Activated B cell treated with CpG ODN at 0.5 μM for 24 hours (primary cell): ENCODE measurements around the gene LZTS2. TPM values are rescaled to one million over a fixed set of nuclear protein-coding genes. Genes with fewer than 3 reads are reported as not detected.

Experiments used
- ATAC-seq: fragments of 200-7000 bp; cut with Tn5 transposase; one replicate; pipeline ENCODE4 v1.10.0; 2021; ENCODE audit warnings: low read depth, mild to moderate bottlenecking, moderate library complexity
- CTCF ChIA-PET: fragments of 350-600 bp; sonication (Branson Sonifier 250); formaldehyde crosslinking; loops from one replicate; lab custom pipeline; 2021; ENCODE audit warnings: antibody characterized with exemption; lab: Charles Lee
- POLR2A ChIA-PET: fragments of 350-600 bp; sonication (Branson Sonifier 250); formaldehyde crosslinking; loops from one replicate; lab custom pipeline; 2021; ENCODE audit warnings: antibody characterized with exemption; lab: Charles Lee
- DNase-seq: peaks from one replicate; pipeline ENCODE4 v3.0.0; 2022
- H3K27ac Mint-ChIP-seq: one replicate; pipeline ENCODE4 v1.8.0; 2020; ENCODE audit warnings: mixed read lengths
- H3K27me3 Mint-ChIP-seq: one replicate; pipeline ENCODE4 v1.8.0; 2021; ENCODE audit warnings: mixed read lengths
- H3K36me3 Mint-ChIP-seq: one replicate; pipeline ENCODE4 v1.8.0; 2021; ENCODE audit warnings: low read depth, mixed read lengths
- H3K4me1 Mint-ChIP-seq: one replicate; pipeline ENCODE4 v1.8.0; 2021; ENCODE audit warnings: mixed read lengths
- H3K4me3 Mint-ChIP-seq: one replicate; pipeline ENCODE4 v1.8.0; 2020; ENCODE audit warnings: mild to moderate bottlenecking, mixed read lengths
- H3K9me3 Mint-ChIP-seq: one replicate; pipeline ENCODE4 v1.8.0; 2020; ENCODE audit warnings: mixed read lengths
- intact Hi-C: fragments of 100-400 bp; cut with micrococcal nuclease; formaldehyde crosslinking; loops from one replicate; pipeline ENCODE4 v1.15.1; 2024
- total RNA-seq: library from RNA; stranded (reverse); gene quantifications from 2 replicates; pipeline ENCODE4 v1.2.3, GENCODE V29; 2022
- TF ChIP-seq, protein P1 (sequence below): fragments of 200-600 bp; IDR thresholded peaks from one replicate; pipeline ENCODE4 v1.8.0; 2022; ENCODE audit warnings: antibody characterized with exemption, mild to moderate bottlenecking

The LZTS2 gene
- total RNA-seq, 1 donor from 2014 or later = 14.9 TPM

DNA sequence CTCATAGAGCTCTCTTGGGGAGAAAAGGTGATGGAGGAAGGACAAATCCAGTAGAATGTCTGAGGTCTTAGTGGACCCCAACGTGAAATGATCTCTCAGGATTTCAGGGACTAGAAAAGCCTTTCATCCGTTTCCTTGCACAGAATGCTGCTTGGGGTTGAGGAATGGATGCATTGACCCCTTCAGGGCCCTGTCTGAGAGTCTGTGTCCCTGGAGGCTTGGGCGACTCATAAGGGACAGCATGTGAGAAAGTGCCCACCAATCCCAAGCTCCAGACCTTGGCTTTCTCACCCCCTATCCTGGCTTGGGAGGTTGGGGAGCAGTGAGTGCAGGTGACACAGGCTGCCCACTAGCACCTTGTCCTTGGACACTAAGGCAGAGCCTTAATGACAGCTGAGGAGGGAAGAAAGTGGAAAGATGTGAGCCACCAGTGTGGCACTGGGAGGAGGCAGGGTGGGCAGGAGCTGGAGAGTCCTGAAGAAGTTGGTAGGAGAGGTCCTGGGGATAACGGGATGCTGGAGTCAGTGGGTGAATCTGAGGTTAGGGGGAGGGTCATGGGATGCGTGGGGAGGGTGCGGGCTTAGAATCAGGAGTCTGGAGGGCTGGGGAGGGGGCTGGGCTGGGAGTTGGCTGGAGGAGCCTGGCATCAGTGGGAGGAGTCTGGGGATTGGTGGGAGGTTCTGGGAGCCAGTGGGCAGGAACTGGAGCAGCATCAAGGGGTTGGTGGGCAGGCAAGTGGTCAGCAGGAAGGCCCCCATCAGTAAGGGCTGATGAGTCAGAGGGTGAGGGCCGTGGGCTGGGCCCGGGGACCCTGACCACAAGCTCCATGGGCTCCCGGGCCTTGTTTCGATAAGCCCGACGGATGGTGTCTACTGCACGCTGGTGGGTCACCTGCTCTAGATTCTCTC is 8.6 kb downstream of the LZTS2 start:
- POLR2A ChIA-PET = interaction anchor here (0.5 kb wide), 1 partner anchor 758 kb away, joined by 4 read pairs; no protein-coding TSS in a partner anchor
- no peaks in the 10 kb centered on the region for H3K9me3 Mint-ChIP-seq
- DNase-seq (no peak), ATAC-seq (no peak)
- H3K27me3 Mint-ChIP-seq = no peaks in the 10 kb centered on the region
- CTCF ChIA-PET = no interaction called here
- peaks cover 20% of the 10 kb centered on the region for H3K36me3 Mint-ChIP-seq
- no peak overlapping the region for H3K27ac Mint-ChIP-seq
- H3K4me1 Mint-ChIP-seq = peaks cover 7% of the 10 kb centered on the region
- TF ChIP-seq, protein P1, sequence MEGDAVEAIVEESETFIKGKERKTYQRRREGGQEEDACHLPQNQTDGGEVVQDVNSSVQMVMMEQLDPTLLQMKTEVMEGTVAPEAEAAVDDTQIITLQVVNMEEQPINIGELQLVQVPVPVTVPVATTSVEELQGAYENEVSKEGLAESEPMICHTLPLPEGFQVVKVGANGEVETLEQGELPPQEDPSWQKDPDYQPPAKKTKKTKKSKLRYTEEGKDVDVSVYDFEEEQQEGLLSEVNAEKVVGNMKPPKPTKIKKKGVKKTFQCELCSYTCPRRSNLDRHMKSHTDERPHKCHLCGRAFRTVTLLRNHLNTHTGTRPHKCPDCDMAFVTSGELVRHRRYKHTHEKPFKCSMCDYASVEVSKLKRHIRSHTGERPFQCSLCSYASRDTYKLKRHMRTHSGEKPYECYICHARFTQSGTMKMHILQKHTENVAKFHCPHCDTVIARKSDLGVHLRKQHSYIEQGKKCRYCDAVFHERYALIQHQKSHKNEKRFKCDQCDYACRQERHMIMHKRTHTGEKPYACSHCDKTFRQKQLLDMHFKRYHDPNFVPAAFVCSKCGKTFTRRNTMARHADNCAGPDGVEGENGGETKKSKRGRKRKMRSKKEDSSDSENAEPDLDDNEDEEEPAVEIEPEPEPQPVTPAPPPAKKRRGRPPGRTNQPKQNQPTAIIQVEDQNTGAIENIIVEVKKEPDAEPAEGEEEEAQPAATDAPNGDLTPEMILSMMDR = no peak
- intact Hi-C loops = no loop called here
- no peak overlapping the region for H3K4me3 Mint-ChIP-seq

DNA sequence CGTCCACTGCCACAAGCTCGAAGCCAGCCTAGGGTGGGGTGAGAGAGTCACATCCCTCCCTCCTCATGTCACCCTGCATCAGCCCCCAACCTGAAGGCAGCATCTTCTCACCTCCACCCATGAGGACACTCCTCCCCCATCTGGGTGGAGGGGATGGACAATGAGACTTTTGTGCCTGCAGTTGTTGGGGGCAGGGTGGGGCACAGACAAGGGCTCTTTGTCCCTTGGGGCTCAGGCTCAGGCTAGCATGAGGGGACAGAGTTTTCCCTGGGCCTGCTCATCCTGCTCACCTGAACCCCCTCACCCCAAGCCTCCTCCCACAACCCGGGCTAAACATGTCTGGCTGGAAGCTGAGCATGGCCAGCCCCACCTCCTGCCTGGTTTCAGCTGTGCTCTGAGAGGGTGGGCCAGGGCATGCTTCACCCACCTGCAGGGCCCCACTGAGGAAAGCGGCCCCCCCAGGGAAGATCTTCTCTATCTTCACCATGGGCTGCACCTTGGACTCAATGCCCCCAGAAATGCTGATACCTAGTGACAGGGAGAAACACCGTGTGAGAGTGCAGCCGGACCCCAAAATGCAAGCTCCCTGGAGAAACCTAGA is 9.3 kb downstream of the LZTS2 start:
- POLR2A ChIA-PET = interaction anchor here (0.5 kb wide), 1 partner anchor 758 kb away, joined by 4 read pairs; no protein-coding TSS in a partner anchor
- ATAC-seq (no peak), DNase-seq (no peak)
- TF ChIP-seq, protein P1 = no peak
- H3K4me3 Mint-ChIP-seq = no peak overlapping the region
- H3K9me3 Mint-ChIP-seq = no peaks in the 10 kb centered on the region
- intact Hi-C loops = no loop called here
- no peaks in the 10 kb centered on the region for H3K27me3 Mint-ChIP-seq
- CTCF ChIA-PET = no interaction called here
- no peak overlapping the region for H3K27ac Mint-ChIP-seq
- peaks cover 17% of the 10 kb centered on the region for H3K36me3 Mint-ChIP-seq
- peaks cover 11% of the 10 kb centered on the region for H3K4me1 Mint-ChIP-seq

DNA sequence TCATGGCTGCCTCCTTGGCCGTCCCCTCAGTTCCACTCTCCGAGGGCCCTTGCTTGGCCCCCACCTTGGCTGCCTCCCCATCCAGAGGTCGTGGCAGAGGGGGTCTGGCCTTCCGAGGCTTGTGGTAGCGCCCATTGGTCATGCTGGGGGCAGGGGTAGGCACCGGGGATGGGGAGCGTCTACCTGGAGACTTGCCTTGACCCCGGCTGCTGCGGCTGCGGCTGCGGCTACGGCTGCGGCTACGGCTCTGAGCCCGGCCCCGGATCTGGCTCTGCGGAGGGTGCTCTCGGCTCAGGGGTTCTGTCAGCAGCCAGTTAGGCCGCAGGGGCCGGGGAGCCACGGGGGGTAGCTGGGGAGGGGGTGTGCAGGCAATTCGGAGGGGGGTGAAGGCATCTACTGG is 10.7 kb downstream of the LZTS2 start:
- Mint-ChIP-seq H3K4me3 (no peak overlapping the region), H3K4me1 (peaks cover 15% of the 10 kb centered on the region), H3K27ac (no peak overlapping the region), H3K36me3 (peaks cover 11% of the 10 kb centered on the region), H3K9me3 (no peaks in the 10 kb centered on the region), H3K27me3 (peaks cover 2% of the 10 kb centered on the region)
- POLR2A ChIA-PET = no interaction called here
- intact Hi-C loops = loop anchor here (5.0 kb wide), 1 partner anchor 98 kb away; the partner anchor contains the start of gene SLF2
- CTCF ChIA-PET = interaction anchor here (2.2 kb wide), 1 partner anchor 12 kb away, joined by 9 read pairs; no protein-coding TSS in a partner anchor
- TF ChIP-seq, protein P1 = no peak
- DNase-seq (no peak), ATAC-seq (no peak)

DNA sequence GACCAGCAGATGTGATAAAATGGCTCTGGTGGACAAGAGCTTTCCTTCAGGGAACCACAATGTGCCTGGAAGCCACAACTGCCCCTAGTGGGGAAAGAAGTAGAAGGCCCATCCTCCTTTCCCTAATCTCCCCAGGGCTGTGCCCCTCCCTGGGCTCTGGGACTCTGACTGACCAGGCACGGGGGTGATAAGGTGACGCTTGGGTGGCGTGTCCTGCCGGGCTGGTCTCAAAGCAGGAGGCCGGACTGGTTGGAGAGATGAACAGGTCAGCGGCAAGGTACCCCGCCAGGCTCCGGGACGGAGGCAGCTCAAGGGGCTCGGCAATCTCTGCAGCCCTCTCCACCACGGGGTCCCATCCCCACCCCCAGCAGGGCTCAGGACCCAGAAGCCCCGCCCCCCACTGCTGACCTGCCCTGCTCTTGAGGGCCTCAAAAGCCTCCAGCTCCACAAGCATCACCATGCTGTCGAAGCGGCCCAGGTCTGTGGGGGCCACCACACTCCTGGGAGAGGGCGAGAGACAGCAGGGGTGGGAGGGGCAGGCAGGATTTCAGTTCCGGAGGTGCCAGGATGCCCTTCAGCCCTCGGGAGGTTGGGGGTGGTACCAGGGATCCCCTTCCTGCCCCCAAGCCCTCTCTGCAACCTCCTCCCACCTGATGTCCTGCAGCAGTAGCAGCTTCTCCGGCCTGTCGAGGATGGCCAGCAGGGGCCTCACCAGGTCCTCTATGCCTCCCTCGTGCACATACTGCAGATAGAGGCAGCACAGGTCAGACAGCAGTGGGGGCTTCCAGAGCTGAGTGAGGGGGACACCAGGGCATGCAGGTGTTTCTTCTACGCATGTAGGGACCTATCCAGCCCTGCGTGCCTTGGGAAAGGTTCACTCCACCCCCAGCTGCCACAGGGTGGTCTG is 12.2 kb downstream of the LZTS2 start:
- Mint-ChIP-seq H3K27ac (no peak overlapping the region), H3K4me1 (peaks cover 15% of the 10 kb centered on the region), H3K27me3 (peaks cover 10% of the 10 kb centered on the region), H3K36me3 (peaks cover under 1% of the 10 kb centered on the region), H3K4me3 (no peak overlapping the region), H3K9me3 (no peaks in the 10 kb centered on the region)
- intact Hi-C loops = loop anchor here (5.0 kb wide), 1 partner anchor 99 kb away; the partner anchor contains the start of gene SLF2
- ATAC-seq = no peak
- ChIA-PET POLR2A (no interaction called here), CTCF (interaction anchor here (2.2 kb wide), 1 partner anchor 14 kb away, joined by 9 read pairs; no protein-coding TSS in a partner anchor)
- DNase-seq = no peak
- TF ChIP-seq, protein P1 = no peak
